Loucy (cell line): Measurements from ENCODE around the gene PERP.

ENCODE experiments used
- CTCF ChIP-seq: fragments of 200-600 bp; sonication (generic); conservative IDR thresholded peaks from 2 replicates; pipeline ENCODE4 v1.5.1; 2014; ENCODE audit warnings: mild to moderate bottlenecking, antibody characterized with exemption, low read length
- EZH2phosphoT487 ChIP-seq: fragments of 200-600 bp; IDR thresholded peaks from 2 replicates; pipeline ENCODE4 v1.6.1; 2018; ENCODE audit warnings: antibody characterized with exemption, mild to moderate bottlenecking, moderate library complexity, borderline replicate concordance

GRCh38 chr6:138110229-138110628, 3.0 kb upstream of the PERP start:
- no peak for TF ChIP-seq EZH2phosphoT487
- TF ChIP-seq CTCF, result no peak
